Ishikawa (cell line): ENCODE results near the gene SLC12A4.

Source experiments
- CREB1 ChIP-seq: IDR thresholded peaks from 2 replicates; pipeline ENCODE4 v1.6.1; 2012; ENCODE audit warnings: low read depth
- EGR1 ChIP-seq: IDR thresholded peaks from 2 replicates; pipeline ENCODE4 v1.6.1; 2012
- EP300 ChIP-seq: IDR thresholded peaks from 2 replicates; pipeline ENCODE4 v1.6.1; 2012; ENCODE audit warnings: borderline replicate concordance
- YY1 ChIP-seq: IDR thresholded peaks from 2 replicates; pipeline ENCODE4 v1.6.1; 2012; ENCODE audit warnings: low read depth

GRCh38 chr16:67924140-67924906 is 44.1 kb downstream of the SLC12A4 start:
- TF ChIP-seq EGR1 (no peak), YY1 (no peak), EP300 (no peak), CREB1 (no peak)
